Cardiac muscle cell (in vitro differentiated cells and primary cell): ENCODE results near the gene RNF141. TPM values are rescaled to one million over a fixed set of nuclear protein-coding genes. Genes with fewer than 3 reads are reported as not detected.
A peak's percentile ranks its signal among the peaks of the same experiment; 100 is the strongest.

Source experiments
- DNase-seq, 2 donors: peaks; one replicate each; pipeline versions ENCODE4 v3.0.0 to v3.0.0-alpha.2; 2010 to 2017; ENCODE audit warnings: low read depth in 1 of 2, low spot score in 1 of 2
- H3K27ac ChIP-seq: fragments of 200-600 bp; sonication (generic); 2 replicates; pipeline ENCODE4 v1.5.1; 2016
- H3K27me3 ChIP-seq: fragments of 200-600 bp; sonication (generic); 2 replicates; pipeline ENCODE4 v1.6.0; 2016; ENCODE audit warnings: control low read depth
- H3K36me3 ChIP-seq: fragments of 200-600 bp; sonication (generic); 2 replicates; pipeline ENCODE4 v1.5.1; 2016; ENCODE audit warnings: control low read depth
- H3K4me1 ChIP-seq: fragments of 200-600 bp; sonication (generic); 2 replicates; pipeline ENCODE4 v1.8.1; 2017; ENCODE audit warnings: low read depth, mild to moderate bottlenecking, mixed run types
- H3K4me3 ChIP-seq: fragments of 200-600 bp; sonication (generic); 2 replicates; pipeline ENCODE4 v1.5.1; 2016; ENCODE audit warnings: mild to moderate bottlenecking
- H3K9me3 ChIP-seq: fragments of 200-600 bp; sonication (generic); 2 replicates; pipeline ENCODE4 v1.5.1; 2017; ENCODE audit warnings: low read depth, mild to moderate bottlenecking, control low read depth
- polyA plus RNA-seq: library from polyadenylated mRNA; unstranded; fragments of >200 nt; fragmentation: Nextera tagmentation; extraction: Ambion mirVana; gene quantifications from 2 replicates; pipeline ENCODE4 v1.2.1, GENCODE V29; 2016
- total RNA-seq: library from RNA; depleted of rRNA; stranded (reverse); fragments of >200 nt; gene quantifications from 2 replicates; pipeline ENCODE4 v1.2.3, GENCODE V29; 2016
- TF ChIP-seq, protein P1 (sequence below): IDR thresholded peaks from 2 replicates; pipeline ENCODE4 v1.5.1; 2012; ENCODE audit warnings: low read depth, mild to moderate bottlenecking, low read length

The RNF141 gene
- total and polyA plus RNA-seq, 2 experiments from 2014 or later, result 12.4 to 19.9 TPM

DNA sequence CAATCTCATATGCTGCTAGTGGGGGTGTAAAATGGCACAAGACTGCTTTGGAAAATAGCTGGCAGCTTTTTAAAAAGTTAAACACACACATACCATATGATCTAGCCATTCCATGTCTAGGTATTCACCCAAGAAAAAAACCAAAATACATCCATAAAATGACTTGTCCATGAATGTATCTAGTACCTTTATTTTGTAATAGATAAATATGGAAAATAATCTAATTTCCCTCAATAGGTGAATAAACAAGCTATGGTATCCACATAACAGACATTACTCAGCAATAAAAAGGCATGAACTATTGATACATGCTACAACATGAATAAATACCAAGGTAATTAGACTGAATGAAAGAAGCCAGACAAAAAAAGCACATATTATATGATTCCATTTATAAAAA lies 22.9 kb downstream of the RNF141 start:
- no peak for DNase-seq
- Histone ChIP-seq H3K36me3 (peaks cover 7% of the 10 kb centered on the region), H3K27ac (no peak overlapping the region), H3K27me3 (no peaks in the 10 kb centered on the region), H3K4me1 (peaks cover 5% of the 10 kb centered on the region), H3K4me3 (no peak overlapping the region), H3K9me3 (no peaks in the 10 kb centered on the region)
- TF ChIP-seq, protein P1, sequence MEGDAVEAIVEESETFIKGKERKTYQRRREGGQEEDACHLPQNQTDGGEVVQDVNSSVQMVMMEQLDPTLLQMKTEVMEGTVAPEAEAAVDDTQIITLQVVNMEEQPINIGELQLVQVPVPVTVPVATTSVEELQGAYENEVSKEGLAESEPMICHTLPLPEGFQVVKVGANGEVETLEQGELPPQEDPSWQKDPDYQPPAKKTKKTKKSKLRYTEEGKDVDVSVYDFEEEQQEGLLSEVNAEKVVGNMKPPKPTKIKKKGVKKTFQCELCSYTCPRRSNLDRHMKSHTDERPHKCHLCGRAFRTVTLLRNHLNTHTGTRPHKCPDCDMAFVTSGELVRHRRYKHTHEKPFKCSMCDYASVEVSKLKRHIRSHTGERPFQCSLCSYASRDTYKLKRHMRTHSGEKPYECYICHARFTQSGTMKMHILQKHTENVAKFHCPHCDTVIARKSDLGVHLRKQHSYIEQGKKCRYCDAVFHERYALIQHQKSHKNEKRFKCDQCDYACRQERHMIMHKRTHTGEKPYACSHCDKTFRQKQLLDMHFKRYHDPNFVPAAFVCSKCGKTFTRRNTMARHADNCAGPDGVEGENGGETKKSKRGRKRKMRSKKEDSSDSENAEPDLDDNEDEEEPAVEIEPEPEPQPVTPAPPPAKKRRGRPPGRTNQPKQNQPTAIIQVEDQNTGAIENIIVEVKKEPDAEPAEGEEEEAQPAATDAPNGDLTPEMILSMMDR, result no peak

DNA sequence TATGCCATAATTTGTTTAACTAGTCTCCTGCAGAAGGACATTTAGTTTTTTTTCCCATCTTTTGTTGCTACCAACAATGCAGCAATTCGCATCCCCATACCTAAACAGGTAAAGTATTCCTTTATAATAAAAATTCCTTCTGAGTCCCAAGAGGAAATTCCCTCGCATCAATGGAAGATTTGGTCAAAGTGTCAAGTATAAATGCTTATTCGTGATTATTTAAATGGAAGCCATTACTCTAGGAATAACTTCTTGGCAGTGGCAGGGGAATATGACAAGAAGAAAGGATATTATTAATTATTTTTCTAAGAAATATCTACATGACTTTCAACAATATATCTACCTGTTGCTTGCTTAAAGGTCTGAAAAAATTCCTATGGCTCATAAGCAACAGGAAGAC lies 25.6 kb downstream of the RNF141 start:
- no peak overlapping the region for H3K27ac ChIP-seq
- no peaks in the 10 kb centered on the region for H3K36me3 ChIP-seq
- TF ChIP-seq, protein P1, result no peak
- no peaks in the 10 kb centered on the region for H3K27me3 ChIP-seq
- no peak for DNase-seq
- H3K4me1 ChIP-seq, result peaks cover 5% of the 10 kb centered on the region
- H3K4me3 ChIP-seq, result no peak overlapping the region
- H3K9me3 ChIP-seq, result no peaks in the 10 kb centered on the region

DNA sequence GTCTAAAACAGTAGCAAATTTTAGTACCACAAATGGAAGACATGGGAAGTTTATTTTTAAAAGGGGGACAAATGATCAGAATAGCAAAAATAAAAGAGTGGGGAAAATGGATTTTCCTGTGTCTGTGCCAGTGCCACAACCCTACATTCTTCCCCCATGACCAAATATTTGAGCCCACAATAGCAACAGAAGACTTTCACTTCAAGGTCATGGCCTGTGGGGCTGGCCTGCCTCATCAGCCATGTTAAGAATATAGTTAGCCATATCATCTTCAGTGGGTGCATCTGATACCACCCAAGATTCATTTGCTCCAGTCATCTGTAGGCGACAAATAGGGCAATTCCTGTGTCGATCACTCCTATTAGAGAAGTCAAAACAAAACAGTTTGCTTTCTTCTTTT lies 26.3 kb downstream of the RNF141 start:
- H3K4me1 ChIP-seq, result peaks cover 5% of the 10 kb centered on the region
- peak in 1 of 2 donors; percentile 9 for DNase-seq
- H3K27ac ChIP-seq, result no peak overlapping the region
- H3K27me3 ChIP-seq, result no peaks in the 10 kb centered on the region
- H3K4me3 ChIP-seq, result no peak overlapping the region
- no peaks in the 10 kb centered on the region for H3K36me3 ChIP-seq
- no peaks in the 10 kb centered on the region for H3K9me3 ChIP-seq
- TF ChIP-seq, protein P1, result no peak

DNA sequence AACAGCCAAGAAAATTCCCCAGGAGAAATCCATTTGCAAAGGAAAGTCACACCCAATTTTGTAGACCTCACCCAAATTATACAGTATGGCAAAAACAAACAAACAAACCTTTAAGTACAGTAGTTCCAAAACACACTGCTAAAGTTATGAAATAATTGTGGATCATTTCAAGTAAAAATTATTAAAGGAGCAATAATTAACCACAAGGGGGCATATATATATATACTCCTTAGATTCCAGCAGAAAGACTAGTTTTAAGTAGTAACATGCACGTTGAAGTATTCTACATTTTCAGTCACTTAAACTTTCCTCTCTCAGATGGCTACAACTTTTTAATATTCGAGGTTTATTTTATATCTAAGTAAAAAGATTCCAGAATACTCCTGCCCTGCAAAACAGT lies 26.8 kb downstream of the RNF141 start:
- Histone ChIP-seq H3K27ac (no peak overlapping the region), H3K36me3 (no peaks in the 10 kb centered on the region), H3K4me1 (peaks cover 5% of the 10 kb centered on the region), H3K9me3 (no peaks in the 10 kb centered on the region), H3K27me3 (no peaks in the 10 kb centered on the region), H3K4me3 (no peak overlapping the region)
- peak in 1 of 2 donors; percentile 48 for DNase-seq
- TF ChIP-seq, protein P1, result peak; percentile 34

DNA sequence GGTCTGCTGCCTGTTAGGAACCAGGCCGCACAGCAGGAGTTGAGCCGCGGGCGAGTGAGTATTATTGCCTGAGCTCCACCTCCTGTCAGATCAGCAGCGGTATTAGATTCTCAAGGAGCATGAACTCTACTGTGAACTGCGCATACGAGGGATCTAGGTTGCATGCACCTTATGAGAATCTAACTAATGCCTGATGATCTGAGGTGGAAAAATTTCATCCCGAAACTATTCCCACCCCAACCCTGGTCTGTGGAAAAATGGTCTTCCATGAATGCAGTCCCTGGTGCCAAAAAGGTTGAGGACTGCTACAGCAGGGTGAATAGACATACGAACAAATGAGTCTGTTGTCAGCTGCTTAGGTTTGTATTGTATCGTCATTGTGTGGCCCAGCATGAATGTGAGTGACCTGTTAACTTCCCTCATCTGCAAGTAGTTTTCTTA lies 29.8 kb downstream of the RNF141 start:
- Histone ChIP-seq H3K9me3 (no peaks in the 10 kb centered on the region), H3K4me1 (peaks cover 5% of the 10 kb centered on the region), H3K4me3 (no peak overlapping the region), H3K27me3 (no peaks in the 10 kb centered on the region), H3K36me3 (no peaks in the 10 kb centered on the region), H3K27ac (no peak overlapping the region)
- TF ChIP-seq, protein P1, result no peak
- no peak for DNase-seq

DNA sequence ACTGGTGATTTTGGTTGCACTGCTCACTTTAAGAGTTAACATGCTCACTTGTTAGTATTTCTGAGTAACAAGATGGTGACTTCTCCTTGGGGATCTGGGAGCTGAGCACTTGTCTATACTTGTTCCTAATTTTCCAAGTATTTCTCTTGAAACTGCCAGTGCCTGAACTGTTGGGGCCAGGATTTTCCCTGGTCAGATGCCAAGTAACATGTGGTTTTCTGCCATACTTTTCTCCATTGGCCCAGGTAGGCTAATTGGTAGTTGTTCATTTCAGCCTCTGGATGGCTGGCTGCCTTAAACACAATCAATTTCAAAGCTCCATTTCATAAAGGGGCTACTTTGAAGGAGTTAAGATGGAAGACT lies 35.0 kb downstream of the RNF141 start:
- TF ChIP-seq, protein P1, result no peak
- H3K27ac ChIP-seq, result no peak overlapping the region
- H3K4me3 ChIP-seq, result no peak overlapping the region
- DNase-seq, result no peak
- H3K36me3 ChIP-seq, result no peaks in the 10 kb centered on the region
- H3K27me3 ChIP-seq, result no peaks in the 10 kb centered on the region
- H3K9me3 ChIP-seq, result no peaks in the 10 kb centered on the region
- no peaks in the 10 kb centered on the region for H3K4me1 ChIP-seq
